ENCODE measurements around the gene GALNT9.

Gene GALNT9

GRCh38 chr12:132168311-132169031 lies 160.9 kb downstream of the GALNT9 start:
- no peak for DNase-seq (ENCODE audit: low spot score)

GRCh38 chr12:132167611-132168310 lies 161.6 kb downstream of the GALNT9 start:
- DNase-seq (ENCODE audit: low spot score): no peak

- no peak for DNase-seq (ENCODE audit: low spot score)
Observed at GRCh38 chr12:132166801-132167591, 162.4 kb downstream of the GALNT9 start.

DNA sequence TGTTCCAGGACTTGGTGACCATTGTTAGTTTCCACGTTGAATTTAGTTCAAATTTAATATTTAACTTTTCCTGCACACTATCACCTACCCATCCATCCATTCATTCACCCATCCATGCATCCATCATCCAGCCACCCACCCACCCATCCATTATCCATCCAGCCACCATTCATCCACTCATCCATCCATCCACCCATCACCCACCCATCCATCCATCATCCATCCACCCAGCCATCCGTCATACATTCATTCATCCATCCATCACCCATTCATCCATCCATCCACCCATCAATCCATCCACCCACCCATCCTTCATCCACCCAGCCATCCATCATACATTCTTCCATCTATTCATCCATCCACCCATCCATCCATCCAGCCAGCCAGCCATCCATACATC lies 163.3 kb downstream of the GALNT9 start:
- DNase-seq (ENCODE audit: low spot score): no peak

DNA sequence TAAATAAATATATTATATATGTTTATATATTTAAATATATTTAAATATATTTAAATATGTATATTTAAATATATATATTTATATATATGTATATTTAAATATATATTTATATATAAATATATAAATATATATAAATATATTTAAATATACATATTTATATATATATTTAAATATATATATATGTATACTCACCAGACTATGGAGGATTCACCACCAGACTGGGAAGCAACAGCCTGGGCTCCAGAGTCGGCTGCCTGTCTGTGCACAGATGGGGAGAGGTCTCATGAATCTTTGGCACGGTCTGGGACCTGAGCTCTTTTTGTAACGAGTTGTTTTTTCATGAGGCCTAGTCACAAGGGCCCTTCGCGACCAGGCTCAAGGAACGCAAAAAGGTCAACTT lies 163.8 kb downstream of the GALNT9 start:
- DNase-seq (ENCODE audit: low spot score): no peak

GRCh38 chr12:132164426-132164825 lies 165.0 kb downstream of the GALNT9 start:
- no peak for DNase-seq (ENCODE audit: low spot score)

- DNase-seq (ENCODE audit: low spot score): no peak
Observed at GRCh38 chr12:132163911-132164288, 165.5 kb downstream of the GALNT9 start.

DNA sequence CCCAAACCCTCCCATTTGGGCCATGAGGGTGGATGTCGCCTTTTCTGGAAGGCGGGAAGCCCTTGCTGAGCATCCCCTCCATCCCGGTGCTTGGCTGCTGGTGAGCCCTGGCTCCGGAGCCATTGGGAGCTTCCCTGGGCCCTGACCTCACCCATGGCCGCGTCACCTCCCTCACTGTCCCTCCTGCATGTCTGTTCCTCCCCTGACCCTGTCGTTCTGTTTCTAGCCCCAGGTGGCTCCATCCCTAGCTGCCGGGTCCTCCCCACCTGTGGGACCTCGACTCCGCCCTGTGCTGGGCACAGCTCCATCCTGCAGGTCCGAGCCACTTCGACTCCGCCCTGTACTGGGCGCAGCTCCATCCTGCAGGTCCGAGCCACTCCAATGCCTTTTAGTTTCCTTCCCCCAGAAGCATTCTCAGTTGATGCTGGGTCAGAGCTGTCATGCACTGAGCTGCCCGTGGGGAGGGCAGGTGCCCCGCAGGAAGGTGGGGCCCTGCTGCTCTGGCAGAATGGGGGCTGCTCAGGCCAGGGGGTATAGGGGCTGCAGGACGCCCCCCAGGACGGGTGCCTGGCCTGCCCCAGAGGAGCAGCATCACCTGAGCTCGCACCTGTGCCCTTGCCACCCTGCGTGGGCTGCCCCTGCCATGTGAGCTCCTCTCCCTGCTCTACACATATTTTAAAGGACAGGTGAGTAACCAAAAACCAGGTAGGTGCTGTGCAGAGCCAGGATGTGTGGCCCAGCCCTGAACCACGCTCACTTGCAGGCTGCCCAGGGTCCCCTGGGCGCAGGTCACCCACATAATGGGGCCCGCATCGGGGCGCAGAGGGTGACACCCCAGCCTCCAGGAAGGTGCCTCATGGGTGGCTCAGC lies 166.1 kb downstream of the GALNT9 start:
- no peak for DNase-seq (ENCODE audit: low spot score)

GRCh38 chr12:132162508-132163031 lies 166.8 kb downstream of the GALNT9 start:
- DNase-seq (ENCODE audit: low spot score): peak; percentile 13

GRCh38 chr12:132161796-132162507 lies 167.4 kb downstream of the GALNT9 start:
- DNase-seq (ENCODE audit: low spot score): no peak

DNA sequence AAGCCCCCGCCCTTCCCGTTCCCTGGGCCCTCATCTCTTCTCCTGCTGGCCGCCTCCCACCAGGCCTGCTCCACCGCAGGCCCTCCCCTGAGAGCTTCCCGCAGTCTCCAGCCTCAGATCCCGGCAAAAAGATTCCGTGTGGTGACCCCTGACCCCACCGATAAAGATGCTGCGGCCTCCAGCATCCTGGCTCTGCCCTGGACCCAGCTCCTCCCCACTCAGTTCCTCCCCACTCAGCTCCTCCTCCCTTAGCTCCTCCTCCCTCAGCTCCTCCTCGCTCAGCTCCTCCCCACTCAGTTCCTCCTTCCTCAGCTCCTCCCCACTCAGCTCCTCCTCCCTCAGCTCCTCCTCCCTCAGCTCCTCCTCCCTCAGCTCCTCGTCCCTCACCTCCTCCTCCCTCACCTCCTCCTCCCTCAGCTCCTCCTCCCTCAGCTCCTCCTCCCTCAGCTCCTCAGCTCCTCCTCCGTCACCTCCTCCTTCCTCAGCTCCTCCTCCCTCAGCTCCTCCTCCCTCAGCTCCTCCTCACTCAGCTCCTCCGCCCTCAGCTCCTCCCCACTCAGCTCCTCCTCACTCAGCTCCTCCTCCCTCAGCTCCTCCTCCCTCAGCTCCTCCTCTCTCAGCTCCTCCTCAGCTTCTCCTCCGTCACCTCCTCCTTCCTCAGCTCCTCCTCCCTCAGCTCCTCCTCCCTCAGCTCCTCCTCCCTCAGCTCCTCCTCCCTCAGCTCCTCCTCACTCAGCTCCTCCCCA lies 168.2 kb downstream of the GALNT9 start:
- DNase-seq (ENCODE audit: low spot score): no peak

GRCh38 chr12:132160601-132161035 lies 168.8 kb downstream of the GALNT9 start:
- no peak for DNase-seq (ENCODE audit: low spot score)

DNA sequence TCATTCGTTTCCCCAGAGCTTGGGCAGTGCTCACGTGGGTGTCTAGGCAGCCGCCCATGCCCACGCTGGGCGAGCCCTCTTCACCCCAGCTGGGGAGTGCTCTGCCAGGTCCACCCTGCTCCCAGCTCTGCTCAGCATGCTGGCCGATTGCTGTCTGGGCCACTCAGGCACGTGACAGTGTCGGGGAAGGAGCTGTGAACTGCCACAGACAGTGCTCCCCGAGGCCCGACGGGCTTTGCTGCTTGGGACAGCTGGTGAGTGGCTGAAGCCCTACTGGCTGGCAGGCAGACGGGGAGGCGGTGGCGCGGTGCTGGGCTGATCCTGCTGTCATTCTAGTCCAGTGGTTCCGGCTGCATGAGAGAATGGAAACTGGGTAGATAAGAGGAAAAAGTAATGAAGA lies 169.4 kb downstream of the GALNT9 start:
- DNase-seq (ENCODE audit: low spot score): no peak

- no peak for DNase-seq (ENCODE audit: low spot score)
Observed at GRCh38 chr12:132159555-132160003, 169.8 kb downstream of the GALNT9 start.

DNA sequence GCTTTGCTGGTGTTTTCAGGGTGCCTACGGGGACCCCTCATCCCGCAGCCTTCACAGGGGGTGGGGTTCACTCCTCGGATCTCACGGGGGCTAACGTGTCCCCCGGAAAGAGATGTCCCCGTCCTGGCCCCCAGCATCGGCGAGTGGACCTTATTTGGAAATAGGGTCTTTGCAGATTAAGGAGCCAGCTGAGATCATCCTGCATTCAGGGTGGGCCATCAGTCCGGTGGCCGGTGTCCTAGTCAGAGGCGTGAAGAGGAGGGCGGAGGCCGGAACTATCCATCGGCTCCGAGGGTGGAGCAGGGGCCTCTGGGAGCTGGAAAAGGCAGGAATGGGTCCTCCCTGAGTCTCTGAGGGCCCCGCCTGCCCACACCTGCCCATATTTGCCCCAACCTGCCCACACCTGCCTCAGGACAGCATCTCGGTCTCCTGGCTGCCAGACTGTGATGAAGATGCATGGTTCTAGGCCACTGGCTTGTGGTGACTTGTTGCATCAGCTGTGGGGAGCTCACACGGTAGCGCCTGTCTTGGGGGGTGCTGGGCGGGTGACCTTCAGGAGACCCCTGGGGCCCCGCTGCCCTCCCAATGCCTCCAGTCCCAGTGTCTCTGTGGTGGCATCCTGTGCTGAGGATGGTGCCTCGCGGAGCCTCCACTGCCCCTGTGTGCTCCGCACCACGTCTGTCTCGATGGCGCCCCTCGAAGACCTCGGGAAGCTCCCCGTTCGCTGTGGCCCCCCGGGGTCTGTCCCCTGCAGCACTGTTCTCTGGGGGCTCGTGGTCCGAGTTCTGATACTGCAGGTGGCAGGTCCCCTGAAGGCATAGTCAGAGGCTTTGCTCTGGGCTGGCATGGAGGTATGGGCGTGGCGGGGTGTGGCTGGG lies 170.5 kb downstream of the GALNT9 start:
- no peak for DNase-seq (ENCODE audit: low spot score)

DNA sequence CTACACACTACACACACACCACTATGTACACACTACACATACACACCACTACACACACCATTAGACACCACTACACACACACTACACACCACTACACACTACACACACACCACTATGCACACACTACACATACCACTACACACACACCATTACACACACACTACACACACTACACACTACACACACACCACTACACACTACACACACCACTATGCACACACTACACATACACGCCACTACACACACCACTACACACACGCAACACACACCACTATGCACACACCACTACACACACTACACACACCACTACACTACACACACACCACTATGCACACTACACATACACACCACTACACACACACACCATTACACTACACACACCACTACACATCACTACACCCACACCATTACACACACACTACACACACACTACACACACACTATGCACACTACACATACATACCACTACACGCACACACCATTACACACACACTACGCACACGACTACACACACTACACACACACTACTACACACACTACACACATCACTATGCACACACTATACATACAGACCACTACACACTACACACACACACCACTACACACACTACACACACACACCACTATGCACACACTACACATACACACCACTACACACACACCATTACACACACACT lies 171.5 kb downstream of the GALNT9 start:
- DNase-seq (ENCODE audit: low spot score): no peak

DNA sequence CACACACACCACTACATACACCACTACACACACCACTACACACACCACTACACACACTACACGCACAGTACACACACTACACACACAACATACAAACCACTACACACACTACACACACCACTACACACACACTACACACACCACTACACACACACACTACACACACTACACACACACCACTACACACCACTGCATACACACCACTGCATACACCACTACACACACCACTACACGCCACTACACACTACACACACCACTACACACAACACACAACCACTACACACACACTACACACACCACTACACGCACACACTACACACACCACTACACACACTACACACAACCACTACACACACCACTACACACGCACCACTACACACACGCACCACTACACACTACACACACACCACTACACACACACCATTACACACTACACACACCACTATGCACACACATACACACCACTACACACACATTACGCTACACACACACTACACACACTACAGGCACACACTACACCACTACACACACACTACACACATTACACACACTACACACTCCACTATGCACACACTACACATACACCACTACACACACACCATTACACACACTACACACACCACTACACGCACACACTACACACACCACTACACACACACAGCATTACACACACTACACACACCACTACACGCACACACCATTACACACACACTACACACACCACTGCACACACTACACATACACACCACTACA lies 172.6 kb downstream of the GALNT9 start:
- DNase-seq (ENCODE audit: low spot score): no peak
